Kidney (tissue), 14 donors: ENCODE results near the gene PALM3. TPM values are rescaled to one million over a fixed set of nuclear protein-coding genes. Genes with fewer than 3 reads are reported as not detected.

Source experiments
- DNase-seq, 5 donors: peaks; one replicate each; pipeline ENCODE4 v3.0.0-alpha.2; 2013 to 2020
- FAIRE-seq: peaks from 2 replicates; lab custom pipeline; 2012; peaks lifted over from hg19 to GRCh38; lab: Jason Lieb, UNC
- H3K27ac ChIP-seq, 2 donors: one replicate each; pipeline ENCODE4 v1.7.0; 2013; ENCODE audit warnings: low read depth in 2 of 2, low read length in 2 of 2, inconsistent platforms in 1 of 2
- H3K27me3 ChIP-seq: one replicate; pipeline ENCODE4 v1.7.1; 2013; ENCODE audit warnings: low read length, inconsistent platforms; ENCODE audit not compliant: control insufficient read depth, insufficient read depth
- H3K36me3 ChIP-seq, 3 donors: one replicate each; pipeline versions ENCODE4 v1.7.0 to v1.7.1; 2013; ENCODE audit warnings: low read length in 3 of 3, control low read depth in 1 of 3, inconsistent platforms in 1 of 3; ENCODE audit not compliant: insufficient read depth in 3 of 3, control insufficient read depth in 2 of 3
- H3K4me1 ChIP-seq, 3 donors: one replicate each; pipeline versions ENCODE4 v1.7.0 to v1.7.1; 2013; ENCODE audit warnings: low read length in 3 of 3, inconsistent platforms in 1 of 3, low read depth in 1 of 3; ENCODE audit not compliant: control insufficient read depth in 2 of 3, insufficient read depth in 2 of 3
- H3K4me3 ChIP-seq, 3 donors: one replicate each; pipeline versions ENCODE4 v1.7.0 to v1.8.1; 2013; ENCODE audit warnings: low read length in 3 of 3, control low read depth in 1 of 3, inconsistent platforms in 1 of 3
- H3K9ac ChIP-seq, 3 donors: one replicate each; pipeline versions ENCODE4 v1.7.0 to v1.7.1; 2013; ENCODE audit warnings: low read length in 3 of 3, control low read depth in 1 of 3, inconsistent platforms in 1 of 3
- H3K9me3 ChIP-seq, 3 donors: one replicate each; pipeline versions ENCODE4 v1.7.0 to v1.7.1; 2013; ENCODE audit warnings: low read length in 3 of 3, control low read depth in 1 of 3, inconsistent platforms in 1 of 3; ENCODE audit not compliant: control insufficient read depth in 2 of 3, insufficient read depth in 1 of 3
- intact Hi-C: fragments of 100-400 bp; cut with DNase I; formaldehyde crosslinking; loops from one replicate; pipeline ENCODE4 v1.11.1; 2022
- polyA plus RNA-seq: library from polyadenylated mRNA; stranded (reverse); fragments of 350-450 nt; fragmentation: Illumina TruSeq; extraction: RNeasy Lipid Tissue Mini Kit (QIAGEN cat#74804); gene quantifications from one replicate; pipeline ENCODE4 v1.2.3, GENCODE V29; 2014; ENCODE audit warnings: low read depth, low replicate concordance; ENCODE audit not compliant: insufficient read depth
- total RNA-seq: library from RNA; stranded (reverse); fragmentation: NEBNext Ultra II Directional; extraction: Animal tissue kit (Norgen Biotek cat#: 25700); gene quantifications from one replicate; pipeline ENCODE4 v1.2.1, GENCODE V29; 2021
- TF ChIP-seq, protein P1 (sequence below): IDR thresholded peaks from 3 replicates; pipeline ENCODE4 v1.5.1; 2012; ENCODE audit warnings: mild to moderate bottlenecking, moderate library complexity, borderline replicate concordance; ENCODE audit not compliant: insufficient read depth; ENCODE audit errors: extremely low read depth
- donor health status: control.
- donor health status: control.
- donor health status: control.
- donor health status: control.
- donor health status: control.
- donor health status: DM: yes; HTN: yes; CAD: no.
- donor health status: Normal renal cell carcinoma (clear cell type).

Gene PALM3
- total and polyA plus RNA-seq, 2 donors from 2014 or later = 19.4 to 45.8 TPM

DNA sequence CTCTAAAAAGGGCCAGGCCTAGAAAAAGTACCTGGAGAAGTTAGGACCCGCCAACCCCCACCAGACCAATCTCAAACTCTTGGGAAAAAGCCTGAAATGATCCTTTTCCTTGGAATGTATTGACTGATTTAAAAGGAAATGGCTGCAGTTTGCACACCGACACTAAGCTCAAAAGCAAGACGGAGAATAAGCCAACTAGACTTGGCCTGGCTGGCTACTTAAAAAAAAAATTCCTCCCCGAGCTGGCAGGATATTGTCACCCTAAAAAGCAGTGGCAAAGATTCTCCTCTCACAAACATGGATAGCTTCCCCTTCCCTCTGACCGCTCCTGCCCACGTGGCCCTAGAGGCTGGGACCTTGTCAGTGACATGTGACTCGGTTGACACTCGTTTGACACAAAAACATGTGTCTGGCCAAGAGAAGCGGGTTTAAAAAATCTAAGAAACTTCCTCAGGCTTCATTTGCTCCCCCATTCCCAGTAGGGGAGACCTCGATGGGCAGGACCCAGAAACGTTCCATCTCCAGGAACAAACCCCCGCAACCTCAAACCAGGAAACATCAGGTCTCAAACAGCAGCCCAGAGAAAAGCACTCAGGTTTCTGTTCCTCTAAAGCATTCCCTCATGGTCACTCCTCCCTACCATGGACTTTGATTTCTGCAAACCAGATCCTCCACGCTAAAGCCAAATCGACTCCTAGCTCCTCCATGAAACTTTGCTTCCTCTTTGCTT lies 57.1 kb downstream of the PALM3 start:
- H3K9me3 ChIP-seq = no peaks in the 10 kb centered on the region
- intact Hi-C loops = no loop called here
- DNase-seq (peak in 2 of 5 donors; percentile 39 to 83), FAIRE-seq (no peak)
- peak overlapping the region; percentile 97 to 99 for H3K27ac ChIP-seq
- no peaks in the 10 kb centered on the region for H3K27me3 ChIP-seq
- H3K4me3 ChIP-seq = peak overlapping the region in 2 of 3 donors; percentile 51 to 65
- peak overlapping the region in 1 of 3 donors; percentile 48 for H3K9ac ChIP-seq
- TF ChIP-seq, protein P1, sequence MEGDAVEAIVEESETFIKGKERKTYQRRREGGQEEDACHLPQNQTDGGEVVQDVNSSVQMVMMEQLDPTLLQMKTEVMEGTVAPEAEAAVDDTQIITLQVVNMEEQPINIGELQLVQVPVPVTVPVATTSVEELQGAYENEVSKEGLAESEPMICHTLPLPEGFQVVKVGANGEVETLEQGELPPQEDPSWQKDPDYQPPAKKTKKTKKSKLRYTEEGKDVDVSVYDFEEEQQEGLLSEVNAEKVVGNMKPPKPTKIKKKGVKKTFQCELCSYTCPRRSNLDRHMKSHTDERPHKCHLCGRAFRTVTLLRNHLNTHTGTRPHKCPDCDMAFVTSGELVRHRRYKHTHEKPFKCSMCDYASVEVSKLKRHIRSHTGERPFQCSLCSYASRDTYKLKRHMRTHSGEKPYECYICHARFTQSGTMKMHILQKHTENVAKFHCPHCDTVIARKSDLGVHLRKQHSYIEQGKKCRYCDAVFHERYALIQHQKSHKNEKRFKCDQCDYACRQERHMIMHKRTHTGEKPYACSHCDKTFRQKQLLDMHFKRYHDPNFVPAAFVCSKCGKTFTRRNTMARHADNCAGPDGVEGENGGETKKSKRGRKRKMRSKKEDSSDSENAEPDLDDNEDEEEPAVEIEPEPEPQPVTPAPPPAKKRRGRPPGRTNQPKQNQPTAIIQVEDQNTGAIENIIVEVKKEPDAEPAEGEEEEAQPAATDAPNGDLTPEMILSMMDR = no peak
- peaks cover 0 to 23% (median 21%) of the 10 kb centered on the region in 3 donors for H3K4me1 ChIP-seq
- no peaks in the 10 kb centered on the region for H3K36me3 ChIP-seq

Other genes starting within 250 kb of the PALM3 start
- gene NANOS3, start 184.9 kb downstream of the PALM3 start, total RNA-seq = 0.35 TPM
- gene NANOS3, start 184.9 kb downstream of the PALM3 start, polyA plus RNA-seq = not detected
- gene BRME1, start 156.0 kb downstream of the PALM3 start, total RNA-seq = 1.8 TPM
- 1.5 TPM for gene BRME1, start 156.0 kb downstream of the PALM3 start, polyA plus RNA-seq
- 36.9 TPM for gene CC2D1A, start 155.9 kb downstream of the PALM3 start, total RNA-seq
- gene CC2D1A, start 155.9 kb downstream of the PALM3 start, polyA plus RNA-seq = 28.8 TPM
- 3.0 TPM for gene PODNL1, start 123.7 kb downstream of the PALM3 start, total RNA-seq
- gene PODNL1, start 123.7 kb downstream of the PALM3 start, polyA plus RNA-seq = not detected
- 35.5 TPM for gene DCAF15, start 109.6 kb downstream of the PALM3 start, total RNA-seq
- 21.9 TPM for gene DCAF15, start 109.6 kb downstream of the PALM3 start, polyA plus RNA-seq
- 17.9 TPM for gene RFX1, start 55.8 kb downstream of the PALM3 start, total RNA-seq
- 5.2 TPM for gene RFX1, start 55.8 kb downstream of the PALM3 start, polyA plus RNA-seq
- gene RLN3, start 33.9 kb downstream of the PALM3 start, total RNA-seq = not detected
- not detected for gene RLN3, start 33.9 kb downstream of the PALM3 start, polyA plus RNA-seq
- gene IL27RA, start 30.3 kb downstream of the PALM3 start, total RNA-seq = 14.1 TPM
- gene IL27RA, start 30.3 kb downstream of the PALM3 start, polyA plus RNA-seq = 3.1 TPM
- gene MISP3, start 10.7 kb upstream of the PALM3 start, total RNA-seq = 8.7 TPM
- gene MISP3, start 10.7 kb upstream of the PALM3 start, polyA plus RNA-seq = 32.0 TPM
- gene C19orf67, start 23.7 kb upstream of the PALM3 start, total RNA-seq = not detected
- gene C19orf67, start 23.7 kb upstream of the PALM3 start, polyA plus RNA-seq = not detected
- 28.3 TPM for gene SAMD1, start 28.7 kb upstream of the PALM3 start, total RNA-seq
- 23.3 TPM for gene SAMD1, start 28.7 kb upstream of the PALM3 start, polyA plus RNA-seq
- gene PRKACA, start 55.7 kb upstream of the PALM3 start, total RNA-seq = 92.3 TPM
- 51.4 TPM for gene PRKACA, start 55.7 kb upstream of the PALM3 start, polyA plus RNA-seq
- gene ASF1B, start 74.5 kb upstream of the PALM3 start, total RNA-seq = 1.8 TPM
- gene ASF1B, start 74.5 kb upstream of the PALM3 start, polyA plus RNA-seq = 0.49 TPM
- 30.2 TPM for gene ADGRL1, start 144.1 kb upstream of the PALM3 start, total RNA-seq
- 6.3 TPM for gene ADGRL1, start 144.1 kb upstream of the PALM3 start, polyA plus RNA-seq